GM20431 (cell line): ENCODE measurements around the gene PLGLB2.
"Not testable (repeated sequence)": the region's sequence is repeated elsewhere in the genome, so short reads cannot be mapped to it uniquely, and the experiment has no call there.

Experiments used
- in situ Hi-C: fragments of 300-500 bp; cut with MseI, MboI; formaldehyde crosslinking; loops from one replicate; pipeline ENCODE4 v1.15.0; 2020; ENCODE audit warnings: low sequenced_read_pairs; ENCODE audit not compliant: unreplicated experiment

PLGLB2 gene

GRCh38 chr2:87747791-87748190 is at the start of gene PLGLB2:
Gene PLGLB2 (plus strand): TSS chr2:87748087. CDS start chr2:87748154, 67 bp downstream.
- in situ Hi-C loops = not testable (repeated sequence)

DNA sequence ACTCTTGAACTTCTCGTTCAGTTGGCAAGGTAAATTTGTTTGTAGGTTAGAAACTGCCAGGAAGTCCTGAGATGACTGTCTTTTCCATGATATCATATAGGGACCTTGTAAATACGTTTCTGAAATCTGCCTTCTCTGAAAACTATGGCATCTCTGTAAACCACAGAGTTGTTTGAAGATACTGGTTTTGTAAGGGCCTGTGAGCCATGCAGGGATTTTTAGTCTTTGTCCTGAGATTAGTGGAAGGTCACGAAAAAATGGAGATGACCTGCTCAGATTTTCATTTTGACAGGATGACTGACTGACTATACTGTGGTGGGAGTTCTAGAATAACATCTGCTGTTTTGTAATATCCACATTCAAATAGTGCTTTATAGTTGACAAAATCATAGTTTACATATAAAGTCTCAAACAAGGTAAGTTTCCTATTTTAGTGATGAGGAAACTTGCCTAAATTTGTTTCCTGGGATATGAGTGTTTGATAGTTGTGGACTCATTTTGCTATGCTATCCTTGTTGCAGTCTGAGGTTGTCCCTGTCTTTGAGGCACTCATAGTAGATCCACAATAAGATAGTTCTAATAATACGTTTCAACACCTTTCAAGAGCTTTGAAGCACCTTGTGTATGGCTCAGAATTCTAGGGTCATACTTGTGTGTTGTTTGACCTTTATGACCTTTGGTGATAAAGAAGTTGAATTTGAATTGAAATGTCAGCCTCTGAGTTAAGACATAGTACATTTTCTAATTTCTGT is 43.1 kb upstream of the PLGLB2 start:
- in situ Hi-C loops = not testable (repeated sequence)

DNA sequence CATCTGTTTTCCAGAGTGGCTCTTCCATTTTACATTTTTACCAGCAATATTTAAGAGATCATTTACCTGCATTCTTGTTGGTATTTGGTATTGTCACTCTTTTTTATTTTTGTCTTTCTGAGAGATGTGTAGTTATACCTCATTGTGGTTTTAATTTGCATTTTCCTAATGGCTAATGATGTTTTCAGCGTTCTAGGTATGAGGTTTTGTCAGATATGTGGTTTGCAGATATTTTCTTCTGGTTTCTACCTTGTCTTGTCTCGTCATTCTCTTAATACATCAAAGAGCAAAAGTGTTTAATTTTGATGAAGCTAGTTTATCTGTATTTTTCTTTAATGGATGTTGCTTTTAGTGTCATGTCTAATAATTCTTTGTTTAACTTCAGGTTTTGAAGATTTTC is 39.5 kb upstream of the PLGLB2 start:
- in situ Hi-C loops = not testable (repeated sequence)

DNA sequence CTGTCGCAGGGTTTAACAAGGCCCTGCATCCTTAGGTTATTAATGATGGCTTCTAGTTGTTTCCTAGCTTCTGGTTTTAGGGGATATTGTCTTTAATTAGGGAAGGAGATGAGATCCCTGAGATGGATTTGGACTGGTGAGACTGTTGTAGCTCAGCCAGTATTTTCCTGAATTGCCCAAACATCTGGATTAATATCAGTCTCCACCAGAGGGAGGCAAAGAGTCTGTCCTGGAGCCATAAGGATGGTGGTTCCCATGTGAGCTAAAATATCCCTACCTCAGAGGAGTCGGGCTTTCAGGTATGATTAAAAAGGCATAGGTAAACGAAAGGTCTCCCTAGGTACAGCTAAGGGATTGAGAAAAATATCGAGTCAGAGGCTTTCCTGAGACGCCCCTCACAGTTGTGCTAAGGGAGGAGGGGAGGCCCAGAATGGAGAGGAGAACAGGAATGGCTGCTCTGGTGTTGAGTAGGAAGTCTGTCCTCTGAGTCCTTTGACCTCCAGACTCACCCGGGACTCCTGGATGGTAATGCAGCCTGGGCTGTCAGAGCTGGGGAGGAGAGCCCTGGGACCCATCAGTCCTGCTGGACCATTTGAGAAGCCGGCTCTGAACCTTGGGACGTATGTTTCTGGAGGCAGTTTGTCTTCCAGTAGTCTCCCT is 19.8 kb upstream of the PLGLB2 start:
- in situ Hi-C loops = not testable (repeated sequence)

DNA sequence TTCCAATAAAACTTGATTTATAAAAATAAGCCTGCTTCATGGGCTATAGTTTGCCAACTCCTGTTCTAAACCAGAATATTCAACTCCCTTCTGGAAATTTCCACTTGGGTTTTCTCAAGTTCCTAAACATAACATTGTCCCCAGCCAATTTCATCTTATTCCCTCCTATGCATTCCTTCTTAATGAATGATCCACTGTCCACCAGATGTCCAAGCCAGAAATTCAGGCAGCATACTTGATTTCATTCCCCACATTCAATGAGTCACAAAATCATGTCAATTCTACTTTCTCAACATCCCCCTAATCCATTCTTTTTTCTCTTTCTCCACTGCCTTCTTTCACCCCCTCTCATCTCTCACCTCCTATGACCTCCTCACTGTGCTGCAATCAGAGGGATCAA is 7.0 kb upstream of the PLGLB2 start:
- in situ Hi-C loops = not testable (repeated sequence)

GRCh38 chr2:87742393-87743108 is 5.3 kb upstream of the PLGLB2 start:
- in situ Hi-C loops = not testable (repeated sequence)

DNA sequence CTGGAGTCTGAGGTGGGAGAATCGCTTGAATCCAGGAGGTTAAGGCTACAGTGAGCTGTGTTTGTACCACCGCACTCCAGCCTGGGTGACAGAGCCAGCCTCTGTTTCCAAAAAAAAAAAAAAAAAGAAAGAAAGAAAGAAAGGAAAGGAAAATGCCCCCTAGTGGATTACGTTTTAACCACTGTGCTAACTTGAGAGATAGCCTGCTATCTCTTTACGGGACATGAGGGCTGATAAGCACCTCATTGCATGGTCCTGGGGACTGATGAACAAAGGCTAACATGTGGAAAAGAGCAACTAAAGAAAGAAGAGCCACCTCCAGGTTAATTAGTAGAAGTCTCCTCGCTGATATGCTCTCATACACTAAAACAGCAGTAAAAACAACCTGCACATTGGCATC is 4.2 kb upstream of the PLGLB2 start:
- in situ Hi-C loops = not testable (repeated sequence)

- in situ Hi-C loops = not testable (repeated sequence)
These were observed 2.4 kb upstream of the PLGLB2 start for GRCh38 chr2:87745353-87745951.

- in situ Hi-C loops = not testable (repeated sequence)
These were observed 637 bp downstream of the PLGLB2 start for GRCh38 chr2:87748524-87748923.

DNA sequence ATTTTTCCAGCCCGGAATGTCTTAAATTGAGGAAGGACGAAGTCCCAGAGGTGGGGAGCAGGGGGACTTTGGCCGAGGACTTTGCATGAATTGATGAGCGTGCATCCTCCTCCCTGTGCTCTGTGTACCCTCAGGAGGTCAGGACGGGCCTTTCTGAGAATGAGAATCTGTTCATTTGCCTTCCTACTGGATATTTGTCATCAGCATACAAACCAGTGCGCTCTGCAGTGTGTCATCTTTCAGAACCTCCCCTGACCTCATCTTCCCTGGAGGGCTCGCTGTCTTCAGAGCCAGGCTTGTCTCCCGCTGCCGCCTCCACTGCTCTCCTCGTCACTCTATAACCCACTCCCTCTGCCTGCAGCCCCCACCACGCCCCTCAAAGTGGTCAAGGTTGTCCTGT is 2.7 kb downstream of the PLGLB2 start:
- in situ Hi-C loops = not testable (repeated sequence)

DNA sequence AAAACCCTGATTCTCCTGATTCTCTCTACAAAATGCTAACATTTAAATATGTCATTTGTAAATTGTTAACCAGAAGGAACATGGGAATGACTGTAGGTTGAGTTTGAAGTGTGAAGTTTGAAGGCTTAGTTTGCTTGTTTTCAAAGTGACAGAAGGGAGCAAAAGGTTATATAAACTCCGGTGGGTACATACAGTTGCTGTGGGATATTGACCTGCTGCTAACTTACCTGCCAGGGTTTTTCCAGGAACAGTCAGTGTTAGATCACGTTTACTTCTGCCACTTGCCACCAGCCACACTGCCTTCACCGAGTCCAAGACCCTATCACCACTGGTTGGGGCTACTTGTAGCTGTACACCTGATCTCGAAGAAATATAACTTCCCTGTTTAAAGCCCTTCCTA is 6.9 kb downstream of the PLGLB2 start:
- in situ Hi-C loops = not testable (repeated sequence)
